ENCODE data around the gene SRPK3. TPM values are rescaled to one million over a fixed set of nuclear protein-coding genes. Genes with fewer than 3 reads are reported as not detected.
A peak's percentile ranks its signal among the peaks of the same experiment; 100 is the strongest.

Gene SRPK3
- total RNA-seq, 2 experiments from 2014 or later: not detected

GRCh38 chrX:153824348-153824747, 43.5 kb downstream of the SRPK3 start:
- Mint-ChIP-seq H3K4me3 (no peak overlapping the region), H3K27me3 (peaks cover 33% of the 10 kb centered on the region), H3K27ac (no peak overlapping the region), H3K9me3 (ENCODE audit: low read depth) (no peaks in the 10 kb centered on the region), H3K36me3 (no peaks in the 10 kb centered on the region), H3K4me1 (peaks cover 19% of the 10 kb centered on the region)
- no peak for DNase-seq
- ATAC-seq: no peak
- CTCF ChIA-PET: no interaction called here

DNA sequence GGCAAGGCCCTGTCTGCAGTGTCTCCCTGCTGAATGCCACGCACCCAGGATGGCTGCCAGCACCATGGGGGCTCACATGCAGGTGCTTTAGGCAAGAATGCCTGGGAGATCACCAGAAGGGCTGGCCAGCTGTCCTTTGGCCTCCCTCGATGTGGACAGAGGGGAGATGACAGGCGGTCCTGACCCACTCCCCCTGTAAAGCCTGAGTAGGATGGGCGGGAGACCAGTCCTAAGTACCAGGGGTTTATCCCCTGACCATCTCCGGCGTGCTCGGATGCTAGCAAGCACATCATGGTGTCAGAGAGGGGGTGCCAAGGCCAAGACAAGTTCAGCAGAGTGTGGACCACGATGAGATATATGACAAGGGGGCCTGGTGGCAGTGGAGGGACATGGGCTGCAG, 44.2 kb downstream of the SRPK3 start:
- Mint-ChIP-seq H3K27me3 (peaks cover 30% of the 10 kb centered on the region), H3K27ac (no peak overlapping the region), H3K36me3 (no peaks in the 10 kb centered on the region), H3K9me3 (ENCODE audit: low read depth) (no peaks in the 10 kb centered on the region), H3K4me1 (peaks cover 19% of the 10 kb centered on the region), H3K4me3 (no peak overlapping the region)
- ATAC-seq (no peak), DNase-seq (no peak)
- CTCF ChIA-PET: no interaction called here

GRCh38 chrX:153827016-153827415, 46.2 kb downstream of the SRPK3 start:
- ATAC-seq (no peak), DNase-seq (no peak)
- H3K27me3 Mint-ChIP-seq: peaks cover 36% of the 10 kb centered on the region
- no peak overlapping the region for H3K4me3 Mint-ChIP-seq
- H3K4me1 Mint-ChIP-seq: peaks cover 8% of the 10 kb centered on the region
- H3K27ac Mint-ChIP-seq: no peak overlapping the region
- no peaks in the 10 kb centered on the region for H3K36me3 Mint-ChIP-seq
- no peaks in the 10 kb centered on the region for H3K9me3 Mint-ChIP-seq (ENCODE audit: low read depth)
- CTCF ChIA-PET: no interaction called here

DNA sequence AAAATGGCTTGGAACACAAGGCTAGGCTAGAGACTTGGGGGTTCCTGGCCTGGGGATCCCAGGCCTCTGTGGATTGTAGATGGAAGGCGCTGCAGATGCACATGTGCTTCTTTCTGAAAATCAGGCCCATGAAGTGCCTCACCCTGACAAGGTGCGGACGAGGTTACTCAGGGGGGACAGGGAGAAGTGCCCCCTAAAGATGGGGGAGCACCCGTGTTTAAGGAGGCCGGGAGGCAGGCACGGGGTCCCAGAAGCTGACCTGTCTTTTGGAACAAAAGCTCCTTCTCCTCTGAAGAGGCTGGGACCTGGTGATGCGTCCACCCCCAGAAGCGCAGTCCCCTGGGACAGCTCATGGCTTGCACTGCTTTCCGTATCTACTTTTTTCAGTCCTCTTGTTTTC, 47.1 kb downstream of the SRPK3 start:
- no peaks in the 10 kb centered on the region for H3K9me3 Mint-ChIP-seq (ENCODE audit: low read depth)
- ATAC-seq (no peak), DNase-seq (no peak)
- H3K27me3 Mint-ChIP-seq: peaks cover 40% of the 10 kb centered on the region
- H3K27ac Mint-ChIP-seq: no peak overlapping the region
- no peaks in the 10 kb centered on the region for H3K4me1 Mint-ChIP-seq
- CTCF ChIA-PET: no interaction called here
- no peak overlapping the region for H3K4me3 Mint-ChIP-seq
- no peaks in the 10 kb centered on the region for H3K36me3 Mint-ChIP-seq

GRCh38 chrX:153828308-153828707, 47.5 kb downstream of the SRPK3 start:
- ATAC-seq (no peak), DNase-seq (no peak)
- CTCF ChIA-PET: no interaction called here
- Mint-ChIP-seq H3K4me1 (no peaks in the 10 kb centered on the region), H3K27ac (no peak overlapping the region), H3K4me3 (no peak overlapping the region), H3K9me3 (ENCODE audit: low read depth) (no peaks in the 10 kb centered on the region), H3K27me3 (peaks cover 40% of the 10 kb centered on the region), H3K36me3 (no peaks in the 10 kb centered on the region)

DNA sequence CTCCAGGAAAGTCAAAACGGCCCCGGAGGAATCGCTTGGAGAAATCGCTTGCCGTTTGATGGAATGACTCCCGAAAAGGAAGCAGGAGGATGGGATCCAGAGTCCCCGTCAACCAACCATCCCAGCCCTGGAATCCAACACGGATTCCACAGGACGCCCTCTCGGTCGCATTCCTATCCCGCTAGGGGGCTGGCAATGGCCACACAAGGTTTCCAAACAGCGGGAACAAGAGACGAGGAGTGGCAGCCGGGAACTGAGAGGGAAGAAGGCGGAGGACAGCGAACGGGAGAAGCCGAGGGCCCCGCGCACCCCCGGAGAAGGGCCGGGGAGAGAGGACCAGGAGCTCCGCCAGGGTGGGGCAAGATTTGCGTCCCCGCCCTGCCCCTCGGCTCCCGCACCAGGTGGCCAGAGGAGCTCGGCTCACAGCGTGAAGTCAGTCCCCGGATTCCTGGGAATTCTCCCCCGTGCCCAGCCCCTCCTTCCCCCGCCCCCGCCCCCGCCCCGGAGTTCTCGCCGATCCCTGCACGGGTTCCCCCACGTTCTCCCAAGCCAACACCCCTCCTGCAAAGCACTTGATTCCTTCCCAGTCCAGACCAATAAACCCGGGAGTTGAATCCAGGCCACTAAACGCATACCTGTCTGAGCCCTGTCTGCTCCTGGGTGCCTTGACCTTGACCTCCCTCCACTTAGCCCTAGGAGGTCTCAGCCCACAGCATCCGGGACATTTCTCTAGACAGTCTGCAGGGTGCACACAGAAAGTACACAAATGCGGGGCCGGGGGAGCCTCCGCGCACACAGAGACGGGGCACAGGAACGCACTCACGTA, 48.1 kb downstream of the SRPK3 start:
- Mint-ChIP-seq H3K4me1 (no peaks in the 10 kb centered on the region), H3K27ac (no peak overlapping the region), H3K27me3 (peaks cover 40% of the 10 kb centered on the region), H3K9me3 (ENCODE audit: low read depth) (no peaks in the 10 kb centered on the region), H3K4me3 (no peak overlapping the region), H3K36me3 (no peaks in the 10 kb centered on the region)
- CTCF ChIA-PET: no interaction called here
- DNase-seq (no peak), ATAC-seq (no peak)

DNA sequence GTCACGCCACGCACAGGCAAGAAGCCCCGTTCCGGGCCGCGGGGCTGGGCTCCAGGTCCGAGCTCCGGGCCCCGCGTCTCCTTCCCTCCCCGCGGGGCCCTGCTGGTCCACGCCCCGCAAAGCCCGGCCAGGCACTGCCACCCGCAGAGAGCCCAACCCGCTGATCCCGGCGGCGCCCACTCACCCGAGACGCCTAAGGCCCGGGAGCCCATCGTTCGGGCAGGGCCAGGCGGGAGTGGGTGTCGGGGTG, 48.6 kb downstream of the SRPK3 start:
- no peaks in the 10 kb centered on the region for H3K36me3 Mint-ChIP-seq
- no peaks in the 10 kb centered on the region for H3K9me3 Mint-ChIP-seq (ENCODE audit: low read depth)
- no peak for ATAC-seq
- DNase-seq: no peak
- H3K4me1 Mint-ChIP-seq: no peaks in the 10 kb centered on the region
- H3K27ac Mint-ChIP-seq: no peak overlapping the region
- CTCF ChIA-PET: no interaction called here
- peaks cover 40% of the 10 kb centered on the region for H3K27me3 Mint-ChIP-seq
- H3K4me3 Mint-ChIP-seq: no peak overlapping the region

GRCh38 chrX:153829799-153830639, 49.2 kb downstream of the SRPK3 start, which contains the start of gene PDZD4:
Gene PDZD4, minus strand, starts transcription at chrX:153830544. Its CDS starts 246 bp downstream, at chrX:153830298.
- Mint-ChIP-seq H3K27ac (no peak within 1 kb of the TSS), H3K27me3 (peaks cover 40% of the 10 kb centered on the region), H3K4me1 (no peaks in the 10 kb centered on the region), H3K9me3 (ENCODE audit: low read depth) (no peaks in the 10 kb centered on the region), H3K4me3 (no peak within 1 kb of the TSS), H3K36me3 (no peaks in the 10 kb centered on the region)
- DNase-seq: no peak
- CTCF ChIA-PET: no interaction called here
- ATAC-seq: peak; percentile 30

DNA sequence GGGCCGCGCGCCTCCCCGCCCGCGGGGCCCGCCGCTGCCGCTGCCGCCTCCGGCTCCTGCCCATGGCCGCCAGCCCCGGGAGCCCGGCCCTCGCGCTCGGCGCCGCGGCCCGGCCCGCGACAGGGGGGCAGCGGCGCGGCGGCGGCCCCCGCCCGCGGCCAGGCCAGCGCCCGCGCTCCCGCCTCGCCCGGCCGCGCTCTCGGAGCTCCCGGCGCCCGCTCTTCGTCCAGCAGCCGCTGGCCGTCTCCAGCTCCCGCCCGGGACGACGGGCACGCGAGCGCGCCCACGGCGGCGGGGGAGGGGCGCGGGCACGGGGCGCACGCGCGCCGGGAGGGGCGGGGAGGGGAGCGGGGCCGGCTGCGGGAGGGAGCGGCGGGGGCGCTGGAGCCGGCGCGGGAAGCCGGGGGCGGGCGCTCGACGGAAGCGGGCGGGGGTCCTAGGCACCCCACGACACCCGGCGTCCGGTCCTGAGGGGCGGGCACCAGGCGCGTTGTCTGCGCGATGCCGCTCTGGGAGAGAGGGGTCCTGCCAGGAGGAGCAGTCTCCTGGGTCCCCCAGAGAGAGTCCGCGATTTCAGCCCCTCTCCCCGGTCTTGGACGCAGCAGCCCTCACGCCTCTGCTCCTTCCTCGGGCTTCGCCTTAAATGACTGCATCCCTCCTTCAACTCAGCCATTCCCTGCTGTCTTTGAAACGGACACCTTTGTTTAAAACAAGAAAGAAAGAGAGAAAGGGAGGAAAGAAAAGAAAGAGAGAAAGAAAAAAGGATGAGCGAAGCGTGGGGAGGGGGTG, 50.0 kb downstream of the SRPK3 start:
- no peaks in the 10 kb centered on the region for H3K4me1 Mint-ChIP-seq
- H3K4me3 Mint-ChIP-seq: no peak overlapping the region
- CTCF ChIA-PET: no interaction called here
- no peaks in the 10 kb centered on the region for H3K36me3 Mint-ChIP-seq
- no peaks in the 10 kb centered on the region for H3K9me3 Mint-ChIP-seq (ENCODE audit: low read depth)
- peaks cover 37% of the 10 kb centered on the region for H3K27me3 Mint-ChIP-seq
- no peak overlapping the region for H3K27ac Mint-ChIP-seq
- DNase-seq (no peak), ATAC-seq (no peak)

GRCh38 chrX:153831429-153832150, 50.7 kb downstream of the SRPK3 start:
- ATAC-seq (no peak), DNase-seq (no peak)
- Mint-ChIP-seq H3K27me3 (peaks cover 37% of the 10 kb centered on the region), H3K4me1 (no peaks in the 10 kb centered on the region), H3K27ac (no peak overlapping the region), H3K9me3 (ENCODE audit: low read depth) (no peaks in the 10 kb centered on the region), H3K36me3 (no peaks in the 10 kb centered on the region), H3K4me3 (no peak overlapping the region)
- CTCF ChIA-PET: no interaction called here

DNA sequence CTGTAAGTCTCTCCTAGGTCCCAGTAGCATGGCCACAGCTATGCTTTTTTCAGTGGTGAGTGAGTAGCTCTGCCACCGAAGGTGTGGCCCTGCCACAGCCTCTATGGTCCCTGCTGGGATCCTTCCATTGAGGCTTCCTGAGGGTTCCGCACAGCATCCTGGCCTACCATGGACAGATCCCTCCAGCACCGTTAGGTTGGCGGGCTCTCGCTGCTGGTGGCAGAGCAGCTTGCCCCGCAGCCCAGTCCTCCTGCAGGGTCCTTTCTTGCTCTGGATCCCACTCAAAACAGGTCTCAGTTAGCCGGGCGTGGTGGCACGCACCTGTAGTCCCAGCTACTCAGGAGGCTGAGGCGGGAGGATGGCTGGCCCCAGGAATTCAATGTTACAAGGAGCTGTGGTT, 51.9 kb downstream of the SRPK3 start:
- H3K27me3 Mint-ChIP-seq: peaks cover 27% of the 10 kb centered on the region
- ATAC-seq: no peak
- no peak overlapping the region for H3K4me3 Mint-ChIP-seq
- no peak for DNase-seq
- H3K36me3 Mint-ChIP-seq: no peaks in the 10 kb centered on the region
- H3K4me1 Mint-ChIP-seq: no peaks in the 10 kb centered on the region
- no peak overlapping the region for H3K27ac Mint-ChIP-seq
- H3K9me3 Mint-ChIP-seq (ENCODE audit: low read depth): no peaks in the 10 kb centered on the region
- CTCF ChIA-PET: no interaction called here

Measured in activated CD8-positive, alpha-beta memory T cell treated with anti-CD3 and anti-CD28 coated beads, Interleukin-2, amount 10 ng/mL, durations not matched to agents 7 days and 5 days (primary cell).